Neural cell (in vitro differentiated cells): ENCODE data around the gene NUP210L.

Experiments
- CTCF ChIP-seq: fragments of 450-650 bp; IDR thresholded peaks from 2 replicates; pipeline ENCODE4 v1.5.1; 2014; ENCODE audit warnings: antibody characterized with exemption, mild to moderate bottlenecking, moderate library complexity; ENCODE audit not compliant: poor library complexity, severe bottlenecking
- EP300 ChIP-seq: fragments of 450-650 bp; conservative IDR thresholded peaks from 2 replicates; pipeline ENCODE4 v1.6.1; 2014; ENCODE audit warnings: antibody characterized with exemption, mild to moderate bottlenecking, moderate library complexity; ENCODE audit not compliant: poor library complexity, severe bottlenecking
- EZH2 ChIP-seq: fragments of 200-600, 300-800 bp; shearing (Covaris generic), sonication (generic); IDR thresholded peaks from 2 replicates; pipeline ENCODE4 v1.6.1; 2014; ENCODE audit warnings: antibody characterized with exemption, low read length, borderline replicate concordance, mild to moderate bottlenecking; ENCODE audit not compliant: insufficient read depth, poor library complexity, severe bottlenecking
- POLR2AphosphoS5 ChIP-seq: IDR thresholded peaks from 2 replicates; pipeline ENCODE4 v1.6.1; 2012
- SMC3 ChIP-seq: fragments of 450-650 bp; conservative IDR thresholded peaks from 2 replicates; pipeline ENCODE4 v1.6.1; 2014; ENCODE audit warnings: antibody characterized with exemption, mild to moderate bottlenecking, moderate library complexity; ENCODE audit not compliant: poor library complexity

- TF ChIP-seq POLR2AphosphoS5 (no peak), EZH2 (no peak), CTCF (no peak), SMC3 (no peak), EP300 (no peak)
These were observed 17.0 kb upstream of the NUP210L start for GRCh38 chr1:154171880-154172279.
